Panc1 (cell line): Measurements from ENCODE around the gene MAPK4. TPM values are rescaled to one million over a fixed set of nuclear protein-coding genes. Genes with fewer than 3 reads are reported as not detected.

ENCODE experiments used
- ATAC-seq: fragments of 200-7000 bp; cut with Tn5 transposase; 2 replicates; pipeline ENCODE4 v1.9.1; 2020; ENCODE audit warnings: mild to moderate bottlenecking, moderate library complexity
- BruUV-seq: library from RNA; stranded (reverse); fragments of 400-500 nt; replicated peaks from 2 replicates; lab custom pipeline; 2021; lab: Mats Ljungman, UMichigan
- CTCF ChIA-PET: fragments of 300-600 bp; sonication (Branson Sonifier 250); formaldehyde crosslinking; loops from one replicate; lab custom pipeline; 2022; ENCODE audit warnings: antibody characterized with exemption; lab: Charles Lee
- POLR2A ChIA-PET: fragments of 300-600 bp; sonication (Branson Sonifier 250); formaldehyde crosslinking; loops from one replicate; lab custom pipeline; 2022; ENCODE audit warnings: antibody characterized with exemption; lab: Charles Lee
- DNase-seq: peaks from one replicate; pipeline ENCODE4 v3.0.0-alpha.2; 2010; ENCODE audit warnings: low read depth, low spot score
- H3K27ac ChIP-seq: 2 replicates; pipeline ENCODE4 v1.5.1; 2011; ENCODE audit warnings: mild to moderate bottlenecking, low read length, inconsistent platforms
- H3K27me3 ChIP-seq: fragments of 200-500 bp; sonication (Bioruptor generic); 2 replicates; pipeline ENCODE4 v1.6.0; 2014; ENCODE audit warnings: low read length, inconsistent platforms; ENCODE audit not compliant: control insufficient read depth, insufficient read depth
- H3K36me3 ChIP-seq: fragments of 200-500 bp; sonication (Bioruptor generic); 2 replicates; pipeline ENCODE4 v1.5.1; 2014; ENCODE audit warnings: inconsistent platforms, mild to moderate bottlenecking, low read length, moderate library complexity; ENCODE audit not compliant: control insufficient read depth, insufficient read depth
- H3K4me1 ChIP-seq: 2 replicates; pipeline ENCODE4 v1.5.1; 2011; ENCODE audit warnings: inconsistent platforms, mild to moderate bottlenecking, low read length, moderate library complexity; ENCODE audit not compliant: control insufficient read depth, insufficient read depth
- H3K4me3 ChIP-seq, 2 experiments: 2 replicates each; pipeline ENCODE4 v1.5.1; 2011 to 2012; ENCODE audit warnings: low read depth in 2 of 2, low read length in 2 of 2, mild to moderate bottlenecking in 2 of 2, inconsistent platforms in 1 of 2, moderate library complexity in 1 of 2
- H3K9me3 ChIP-seq: fragments of 200-500 bp; sonication (Bioruptor generic); 2 replicates; pipeline ENCODE4 v1.5.1; 2014; ENCODE audit warnings: low read depth, mild to moderate bottlenecking, inconsistent platforms, low read length, moderate library complexity; ENCODE audit not compliant: control insufficient read depth, insufficient read depth
- POLR2AphosphoS5 ChIP-seq: IDR thresholded peaks from 2 replicates; pipeline ENCODE4 v1.6.1; 2012; ENCODE audit warnings: mild to moderate bottlenecking, low read depth, low read length, moderate library complexity
- SIN3A ChIP-seq: IDR thresholded peaks from 2 replicates; pipeline ENCODE4 v1.6.1; 2012; ENCODE audit warnings: low read depth, mild to moderate bottlenecking, low read length, moderate library complexity, borderline replicate concordance; ENCODE audit not compliant: insufficient read depth
- TCF7L2 ChIP-seq: IDR thresholded peaks from 2 replicates; pipeline ENCODE4 v1.6.1; 2011; ENCODE audit warnings: mild to moderate bottlenecking, low read depth, low read length, inconsistent platforms
- in situ Hi-C: cut with HindIII; loops from 2 replicates; pipeline ENCODE4 v1.10.0; 2016; ENCODE audit warnings: low sequenced_read_pairs, low pct_unique_long_range_greater_than_20kb
- intact Hi-C: fragments of 100-400 bp; cut with micrococcal nuclease; formaldehyde crosslinking; loops from one replicate; pipeline ENCODE4 v1.10.0; 2022; ENCODE audit not compliant: unreplicated experiment
- total RNA-seq: library from RNA; stranded (reverse); gene quantifications from one replicate; pipeline ENCODE4 v1.2.1, GENCODE V29; 2021; ENCODE audit not compliant: unreplicated experiment
- TF ChIP-seq, protein P1 (sequence below), 2 experiments: IDR thresholded peaks; 2 replicates each; pipeline ENCODE4 v1.6.1; 2011 to 2012; ENCODE audit warnings: low read depth in 2 of 2, control low read depth in 1 of 2, low read length in 1 of 2, mild to moderate bottlenecking in 1 of 2, moderate library complexity in 1 of 2; ENCODE audit not compliant: insufficient read depth in 1 of 2
- TF ChIP-seq, protein P2 (sequence below): fragments of 450-650 bp; IDR thresholded peaks from 2 replicates; pipeline ENCODE4 v1.5.1; 2017; ENCODE audit warnings: mild to moderate bottlenecking

Gene MAPK4
- total RNA-seq, 1 experiment from 2014 or later: not detected

- intact Hi-C loops: no loop called here
- BruUV-seq: no TSS peak
- POLR2A ChIA-PET: interaction anchor here (0.7 kb wide), 1 partner anchor 84 kb away, joined by 14 read pairs; no protein-coding TSS in a partner anchor
- TF ChIP-seq, protein P1, sequence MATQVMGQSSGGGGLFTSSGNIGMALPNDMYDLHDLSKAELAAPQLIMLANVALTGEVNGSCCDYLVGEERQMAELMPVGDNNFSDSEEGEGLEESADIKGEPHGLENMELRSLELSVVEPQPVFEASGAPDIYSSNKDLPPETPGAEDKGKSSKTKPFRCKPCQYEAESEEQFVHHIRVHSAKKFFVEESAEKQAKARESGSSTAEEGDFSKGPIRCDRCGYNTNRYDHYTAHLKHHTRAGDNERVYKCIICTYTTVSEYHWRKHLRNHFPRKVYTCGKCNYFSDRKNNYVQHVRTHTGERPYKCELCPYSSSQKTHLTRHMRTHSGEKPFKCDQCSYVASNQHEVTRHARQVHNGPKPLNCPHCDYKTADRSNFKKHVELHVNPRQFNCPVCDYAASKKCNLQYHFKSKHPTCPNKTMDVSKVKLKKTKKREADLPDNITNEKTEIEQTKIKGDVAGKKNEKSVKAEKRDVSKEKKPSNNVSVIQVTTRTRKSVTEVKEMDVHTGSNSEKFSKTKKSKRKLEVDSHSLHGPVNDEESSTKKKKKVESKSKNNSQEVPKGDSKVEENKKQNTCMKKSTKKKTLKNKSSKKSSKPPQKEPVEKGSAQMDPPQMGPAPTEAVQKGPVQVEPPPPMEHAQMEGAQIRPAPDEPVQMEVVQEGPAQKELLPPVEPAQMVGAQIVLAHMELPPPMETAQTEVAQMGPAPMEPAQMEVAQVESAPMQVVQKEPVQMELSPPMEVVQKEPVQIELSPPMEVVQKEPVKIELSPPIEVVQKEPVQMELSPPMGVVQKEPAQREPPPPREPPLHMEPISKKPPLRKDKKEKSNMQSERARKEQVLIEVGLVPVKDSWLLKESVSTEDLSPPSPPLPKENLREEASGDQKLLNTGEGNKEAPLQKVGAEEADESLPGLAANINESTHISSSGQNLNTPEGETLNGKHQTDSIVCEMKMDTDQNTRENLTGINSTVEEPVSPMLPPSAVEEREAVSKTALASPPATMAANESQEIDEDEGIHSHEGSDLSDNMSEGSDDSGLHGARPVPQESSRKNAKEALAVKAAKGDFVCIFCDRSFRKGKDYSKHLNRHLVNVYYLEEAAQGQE (IDR thresholded peaks at IDR 0.05; ENCODE audit: insufficient read depth in 1 of 2, low read depth in 2 of 2, low read length in 1 of 2): no peak
- no peak for TF ChIP-seq SIN3A
- no peak for TF ChIP-seq TCF7L2
- TF ChIP-seq, protein P2, sequence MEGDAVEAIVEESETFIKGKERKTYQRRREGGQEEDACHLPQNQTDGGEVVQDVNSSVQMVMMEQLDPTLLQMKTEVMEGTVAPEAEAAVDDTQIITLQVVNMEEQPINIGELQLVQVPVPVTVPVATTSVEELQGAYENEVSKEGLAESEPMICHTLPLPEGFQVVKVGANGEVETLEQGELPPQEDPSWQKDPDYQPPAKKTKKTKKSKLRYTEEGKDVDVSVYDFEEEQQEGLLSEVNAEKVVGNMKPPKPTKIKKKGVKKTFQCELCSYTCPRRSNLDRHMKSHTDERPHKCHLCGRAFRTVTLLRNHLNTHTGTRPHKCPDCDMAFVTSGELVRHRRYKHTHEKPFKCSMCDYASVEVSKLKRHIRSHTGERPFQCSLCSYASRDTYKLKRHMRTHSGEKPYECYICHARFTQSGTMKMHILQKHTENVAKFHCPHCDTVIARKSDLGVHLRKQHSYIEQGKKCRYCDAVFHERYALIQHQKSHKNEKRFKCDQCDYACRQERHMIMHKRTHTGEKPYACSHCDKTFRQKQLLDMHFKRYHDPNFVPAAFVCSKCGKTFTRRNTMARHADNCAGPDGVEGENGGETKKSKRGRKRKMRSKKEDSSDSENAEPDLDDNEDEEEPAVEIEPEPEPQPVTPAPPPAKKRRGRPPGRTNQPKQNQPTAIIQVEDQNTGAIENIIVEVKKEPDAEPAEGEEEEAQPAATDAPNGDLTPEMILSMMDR: no peak
- no peak for TF ChIP-seq POLR2AphosphoS5
- DNase-seq (no peak), ATAC-seq (no peak)
- Histone ChIP-seq H3K4me1 (no peaks in the 10 kb centered on the region), H3K9me3 (no peaks in the 10 kb centered on the region), H3K27ac (no peak overlapping the region), H3K36me3 (no peaks in the 10 kb centered on the region), H3K27me3 (no peaks in the 10 kb centered on the region), H3K4me3 (no peak overlapping the region)
- in situ Hi-C loops: no loop called here
- CTCF ChIA-PET: no interaction called here
Observed at GRCh38 chr18:50675043-50675442, 115.2 kb downstream of the MAPK4 start.

- in situ Hi-C loops (no loop called here), intact Hi-C loops (no loop called here)
- H3K9me3 ChIP-seq: no peaks in the 10 kb centered on the region
- ChIA-PET POLR2A (no interaction called here), CTCF (no interaction called here)
- no peaks in the 10 kb centered on the region; the same call in 1 of the 2 replicates for H3K27me3 ChIP-seq
- no peaks in the 10 kb centered on the region for H3K4me1 ChIP-seq
- H3K27ac ChIP-seq: no peak overlapping the region
- TF ChIP-seq POLR2AphosphoS5 (no peak), TCF7L2 (no peak), SIN3A (no peak)
- TF ChIP-seq, protein P1 (IDR thresholded peaks at IDR 0.05; ENCODE audit: insufficient read depth in 1 of 2, low read depth in 2 of 2, low read length in 1 of 2): no peak
- TF ChIP-seq, protein P2: no peak
- ATAC-seq (no peak), DNase-seq (no peak)
- no peak overlapping the region for H3K4me3 ChIP-seq
- no TSS peak for BruUV-seq
- H3K36me3 ChIP-seq: no peaks in the 10 kb centered on the region
Observed at GRCh38 chr18:50678651-50679050, 118.8 kb downstream of the MAPK4 start.
